NT2/D1 (cell line): ENCODE data around the gene AP5B1.
"Not testable (repeated sequence)": the region's sequence is repeated elsewhere in the genome, so short reads cannot be mapped to it uniquely, and the experiment has no call there.

Experiments used
- DNase-seq: peaks from one replicate; pipeline ENCODE4 v3.0.0-alpha.2; 2011; ENCODE audit warnings: low read depth, low spot score
- H3K27me3 ChIP-seq: 2 replicates; pipeline ENCODE4 v1.6.0; 2011; ENCODE audit warnings: mild to moderate bottlenecking; ENCODE audit not compliant: insufficient read length, insufficient read depth
- H3K36me3 ChIP-seq: 2 replicates; pipeline ENCODE4 v1.6.1; 2011; ENCODE audit warnings: mild to moderate bottlenecking, low read length, mixed read lengths; ENCODE audit not compliant: insufficient read depth, insufficient read length
- H3K4me1 ChIP-seq: 2 replicates; pipeline ENCODE4 v1.5.1; 2011; ENCODE audit not compliant: insufficient read depth, insufficient read length
- H3K4me3 ChIP-seq: 2 replicates; pipeline ENCODE4 v1.5.1; 2011; ENCODE audit warnings: low read depth; ENCODE audit not compliant: insufficient read length
- H3K9ac ChIP-seq: 2 replicates; pipeline ENCODE4 v1.6.0; 2011; ENCODE audit warnings: low read depth; ENCODE audit not compliant: insufficient read length
- H3K9me3 ChIP-seq: 2 replicates; pipeline ENCODE4 v1.5.1; 2011; ENCODE audit warnings: mild to moderate bottlenecking, low read length; ENCODE audit not compliant: insufficient read depth
- SUZ12 ChIP-seq: IDR thresholded peaks from 2 replicates; pipeline ENCODE4 v1.6.1; 2011; ENCODE audit not compliant: insufficient read length, insufficient read depth; ENCODE audit errors: extremely low read depth
- YY1 ChIP-seq: IDR thresholded peaks from 2 replicates; pipeline ENCODE4 v1.6.1; 2011; ENCODE audit not compliant: insufficient read length, insufficient read depth
- ZNF274 ChIP-seq: IDR thresholded peaks from 2 replicates; pipeline ENCODE4 v1.6.1; 2011; ENCODE audit warnings: mild to moderate bottlenecking, low read depth, low read length

Gene AP5B1

DNA sequence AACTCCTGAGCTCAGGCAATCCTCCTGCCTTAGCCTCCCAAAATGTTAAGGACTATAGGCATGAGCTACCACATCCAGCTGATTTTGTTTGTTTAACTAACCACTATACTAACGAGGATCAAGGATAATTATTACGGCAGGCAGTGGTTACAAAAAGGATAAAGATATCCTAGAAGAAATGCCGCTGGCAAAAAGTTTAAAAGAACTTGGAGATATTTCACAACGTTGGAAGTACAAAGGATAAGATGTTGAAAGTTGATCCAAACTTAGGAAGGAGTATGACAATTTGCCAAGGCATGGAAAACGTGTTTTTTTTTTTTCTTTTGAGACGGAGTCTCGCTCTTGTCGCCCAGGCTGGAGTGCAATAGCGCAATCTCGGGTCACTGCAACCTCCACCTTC, 13.4 kb downstream of the AP5B1 start:
- TF ChIP-seq ZNF274, result no peak
- TF ChIP-seq SUZ12, result no peak
- TF ChIP-seq YY1, result no peak
- no peak overlapping the region for H3K9ac ChIP-seq
- DNase-seq, result no peak
- H3K9me3 ChIP-seq, result peaks cover 4% of the 10 kb centered on the region; the same call in 1 of the 2 replicates
- no peaks in the 10 kb centered on the region for H3K4me1 ChIP-seq
- H3K4me3 ChIP-seq, result no peak overlapping the region
- H3K36me3 ChIP-seq, result no peaks in the 10 kb centered on the region
- no peaks in the 10 kb centered on the region for H3K27me3 ChIP-seq

DNA sequence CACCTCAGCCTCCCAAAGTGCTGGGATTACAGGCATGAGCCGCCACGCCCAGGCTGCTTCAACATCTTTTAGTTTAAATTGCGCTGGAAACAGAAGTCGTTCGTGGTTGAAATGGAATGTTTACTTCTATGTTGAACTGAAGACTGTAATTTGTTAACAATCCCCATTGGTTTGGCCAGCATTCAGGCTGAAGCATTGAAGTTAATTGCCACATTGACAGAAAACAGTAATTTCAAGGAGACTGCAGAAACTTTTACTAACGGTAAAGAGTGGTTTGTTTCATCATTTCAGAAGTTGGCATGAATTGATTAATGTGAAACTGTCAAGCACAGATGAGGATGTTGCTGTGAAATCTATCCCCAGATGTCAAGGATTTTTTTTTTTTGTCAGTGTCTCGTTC, 14.2 kb downstream of the AP5B1 start:
- H3K4me1 ChIP-seq, result no peaks in the 10 kb centered on the region
- no peaks in the 10 kb centered on the region for H3K27me3 ChIP-seq
- no peak overlapping the region for H3K4me3 ChIP-seq
- peaks cover 6% of the 10 kb centered on the region; the same call in 1 of the 2 replicates for H3K9me3 ChIP-seq
- no peak for DNase-seq
- no peak overlapping the region for H3K9ac ChIP-seq
- no peaks in the 10 kb centered on the region for H3K36me3 ChIP-seq
- no peak for TF ChIP-seq SUZ12
- TF ChIP-seq ZNF274, result no peak
- TF ChIP-seq YY1, result no peak

DNA sequence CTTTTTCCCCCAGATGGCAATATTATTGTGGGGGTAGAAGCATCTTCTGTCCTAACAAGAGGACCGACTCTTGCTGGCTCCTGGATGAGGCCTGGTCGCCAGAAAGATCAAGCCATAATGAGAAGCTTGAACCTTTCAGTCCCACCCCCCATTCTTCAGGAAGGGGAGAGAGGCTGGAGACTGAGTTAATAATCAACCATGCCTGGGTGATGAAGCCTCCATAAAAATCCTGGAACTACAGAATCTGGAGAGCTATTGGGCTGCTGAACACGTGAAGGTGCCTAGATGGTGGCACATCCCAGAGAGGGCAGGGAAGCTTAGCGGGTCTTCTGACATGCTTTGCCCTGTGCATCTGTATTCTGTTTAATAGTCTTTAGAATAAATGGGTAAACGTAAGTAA, 16.3 kb downstream of the AP5B1 start:
- H3K9me3 ChIP-seq, result peaks cover 7% of the 10 kb centered on the region; the same call in 1 of the 2 replicates
- no peaks in the 10 kb centered on the region for H3K36me3 ChIP-seq
- no peak overlapping the region for H3K4me3 ChIP-seq
- DNase-seq, result no peak
- TF ChIP-seq YY1, result no peak
- no peaks in the 10 kb centered on the region for H3K27me3 ChIP-seq
- no peak overlapping the region for H3K9ac ChIP-seq
- no peaks in the 10 kb centered on the region for H3K4me1 ChIP-seq

DNA sequence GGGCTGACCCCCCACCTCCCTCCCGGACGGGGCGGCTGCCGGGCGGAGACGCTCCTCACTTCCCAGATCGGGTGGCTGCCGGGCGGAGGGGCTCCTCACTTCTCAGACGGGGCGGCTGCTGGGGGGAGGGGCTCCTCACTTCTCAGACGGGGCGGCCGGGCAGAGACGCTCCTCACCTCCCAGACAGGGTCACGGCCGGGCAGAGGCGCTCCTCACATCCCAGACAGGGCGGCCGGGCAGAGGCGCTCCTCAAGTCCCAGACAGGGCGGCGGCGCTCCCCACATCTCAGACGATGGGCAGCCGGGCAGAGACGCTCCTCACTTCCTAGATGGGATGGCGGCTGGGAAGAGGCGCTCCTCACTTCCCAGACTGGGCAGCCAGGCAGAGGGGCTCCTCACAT, 18.0 kb downstream of the AP5B1 start:
- not testable (repeated sequence) for H3K4me1 ChIP-seq, H3K27me3 ChIP-seq, H3K9ac ChIP-seq, H3K36me3 ChIP-seq, H3K9me3 ChIP-seq, DNase-seq, H3K4me3 ChIP-seq

DNA sequence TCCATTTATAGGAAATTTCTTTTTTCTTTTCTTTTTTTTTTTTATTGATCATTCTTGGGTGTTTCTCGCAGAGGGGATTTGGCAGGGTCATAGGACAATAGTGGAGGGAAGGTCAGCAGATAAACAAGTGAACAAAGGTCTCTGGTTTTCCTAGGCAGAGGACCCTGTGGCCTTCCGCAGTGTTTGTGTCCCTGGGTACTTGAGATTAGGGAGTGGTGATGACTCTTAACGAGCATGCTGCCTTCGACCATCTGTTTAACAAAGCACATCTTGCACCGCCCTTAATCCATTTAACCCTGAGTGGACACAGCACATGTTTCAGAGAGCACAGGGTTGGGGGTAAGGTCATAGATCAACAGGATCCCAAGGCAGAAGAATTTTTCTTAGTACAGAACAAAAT, 18.6 kb downstream of the AP5B1 start:
- H3K9me3 ChIP-seq, DNase-seq, H3K36me3 ChIP-seq, H3K4me3 ChIP-seq, H3K27me3 ChIP-seq, H3K4me1 ChIP-seq, H3K9ac ChIP-seq: not testable (repeated sequence)

DNA sequence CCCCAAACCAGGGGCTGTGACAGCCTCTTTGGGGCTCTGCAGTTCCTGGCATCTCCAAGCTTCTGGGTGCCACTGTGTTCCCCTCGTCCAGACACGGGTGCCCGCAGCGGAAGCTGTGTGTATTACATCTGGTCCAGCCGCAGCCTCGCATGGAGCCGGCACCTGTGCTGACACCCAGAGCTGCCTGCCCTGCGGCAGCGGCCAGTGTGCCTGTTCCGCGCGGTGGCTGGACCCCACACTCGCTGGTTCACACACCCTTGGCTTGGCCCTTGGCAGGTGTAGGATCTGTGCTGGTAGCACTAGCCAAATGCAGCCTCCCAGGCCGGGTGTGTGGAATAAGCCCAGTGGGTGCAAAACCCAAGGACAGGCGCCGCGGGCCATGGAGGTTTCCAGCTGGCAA, 35.7 kb downstream of the AP5B1 start:
- no peaks in the 10 kb centered on the region for H3K36me3 ChIP-seq
- no peaks in the 10 kb centered on the region for H3K27me3 ChIP-seq
- no peaks in the 10 kb centered on the region for H3K4me1 ChIP-seq
- no peak overlapping the region for H3K4me3 ChIP-seq
- DNase-seq, result no peak
- no peak overlapping the region for H3K9ac ChIP-seq
- TF ChIP-seq ZNF274 (no peak), SUZ12 (no peak), YY1 (no peak)
- H3K9me3 ChIP-seq, result peaks cover 23% of the 10 kb centered on the region

DNA sequence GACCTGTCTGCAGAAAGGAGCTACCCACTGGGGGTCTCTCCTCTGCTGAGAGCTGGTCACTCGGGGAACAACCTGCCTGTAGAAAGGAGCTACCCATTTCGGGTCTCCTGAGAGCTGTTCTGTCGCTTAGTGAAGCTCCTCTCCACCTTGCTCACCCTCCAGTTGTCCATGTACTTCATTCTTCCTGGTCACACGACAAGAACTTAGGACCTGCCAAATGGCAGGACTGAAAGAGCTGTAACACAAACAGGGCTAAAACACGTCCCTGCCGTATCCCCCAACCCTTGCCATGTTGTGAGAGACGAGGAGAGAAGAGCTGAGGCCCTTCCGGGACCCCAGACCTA, 36.1 kb downstream of the AP5B1 start:
- Histone ChIP-seq H3K27me3 (no peaks in the 10 kb centered on the region), H3K4me1 (no peaks in the 10 kb centered on the region), H3K4me3 (no peak overlapping the region), H3K9me3 (peaks cover 23% of the 10 kb centered on the region), H3K9ac (no peak overlapping the region), H3K36me3 (no peaks in the 10 kb centered on the region)
- no peak for DNase-seq
- TF ChIP-seq YY1, result no peak
- no peak for TF ChIP-seq ZNF274
- TF ChIP-seq SUZ12, result no peak

DNA sequence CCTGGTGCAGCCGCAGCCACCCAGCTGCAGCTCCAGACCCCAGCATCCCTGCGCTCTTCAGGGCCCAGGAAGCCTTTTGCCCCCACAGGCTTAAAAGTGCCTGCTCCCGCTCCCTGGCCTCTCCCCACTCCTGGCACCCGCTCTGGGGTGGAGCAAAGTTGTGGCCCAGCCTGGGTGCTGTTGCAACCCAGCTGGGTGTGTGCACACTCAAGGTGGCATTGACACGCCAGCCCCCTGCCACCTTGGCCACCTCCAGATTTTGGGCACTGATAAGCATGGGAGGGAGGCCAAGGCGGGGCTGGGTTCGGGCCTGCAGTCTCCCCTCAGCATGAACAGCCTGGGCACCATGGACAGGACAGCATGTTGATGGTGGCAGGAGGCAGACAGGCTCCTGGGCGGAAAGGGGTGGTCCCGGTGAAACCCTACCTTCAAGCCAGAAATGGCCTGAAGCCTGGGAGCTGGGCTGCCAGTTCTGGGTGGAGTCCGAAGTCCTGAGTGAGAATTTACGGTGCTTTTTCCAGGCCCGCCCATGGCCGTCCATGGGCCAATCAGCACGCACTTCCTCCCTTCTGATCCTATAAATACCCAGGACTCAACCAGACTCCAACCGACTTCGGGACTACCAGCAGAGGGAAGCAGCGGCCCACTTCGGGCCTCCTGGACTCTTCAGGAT, 36.6 kb downstream of the AP5B1 start:
- Histone ChIP-seq H3K27me3 (no peaks in the 10 kb centered on the region), H3K4me1 (no peaks in the 10 kb centered on the region), H3K36me3 (no peaks in the 10 kb centered on the region), H3K4me3 (no peak overlapping the region), H3K9ac (no peak overlapping the region), H3K9me3 (peaks cover 23% of the 10 kb centered on the region)
- peak; percentile 6 for DNase-seq
- TF ChIP-seq SUZ12 (no peak), ZNF274 (no peak), YY1 (no peak)
